ENCODE measurements around the gene ZNF483. TPM values are rescaled to one million over a fixed set of nuclear protein-coding genes. Genes with fewer than 3 reads are reported as not detected.

The ZNF483 gene
- 0.78 and 1.4 TPM in 2 replicates for total RNA-seq

DNA sequence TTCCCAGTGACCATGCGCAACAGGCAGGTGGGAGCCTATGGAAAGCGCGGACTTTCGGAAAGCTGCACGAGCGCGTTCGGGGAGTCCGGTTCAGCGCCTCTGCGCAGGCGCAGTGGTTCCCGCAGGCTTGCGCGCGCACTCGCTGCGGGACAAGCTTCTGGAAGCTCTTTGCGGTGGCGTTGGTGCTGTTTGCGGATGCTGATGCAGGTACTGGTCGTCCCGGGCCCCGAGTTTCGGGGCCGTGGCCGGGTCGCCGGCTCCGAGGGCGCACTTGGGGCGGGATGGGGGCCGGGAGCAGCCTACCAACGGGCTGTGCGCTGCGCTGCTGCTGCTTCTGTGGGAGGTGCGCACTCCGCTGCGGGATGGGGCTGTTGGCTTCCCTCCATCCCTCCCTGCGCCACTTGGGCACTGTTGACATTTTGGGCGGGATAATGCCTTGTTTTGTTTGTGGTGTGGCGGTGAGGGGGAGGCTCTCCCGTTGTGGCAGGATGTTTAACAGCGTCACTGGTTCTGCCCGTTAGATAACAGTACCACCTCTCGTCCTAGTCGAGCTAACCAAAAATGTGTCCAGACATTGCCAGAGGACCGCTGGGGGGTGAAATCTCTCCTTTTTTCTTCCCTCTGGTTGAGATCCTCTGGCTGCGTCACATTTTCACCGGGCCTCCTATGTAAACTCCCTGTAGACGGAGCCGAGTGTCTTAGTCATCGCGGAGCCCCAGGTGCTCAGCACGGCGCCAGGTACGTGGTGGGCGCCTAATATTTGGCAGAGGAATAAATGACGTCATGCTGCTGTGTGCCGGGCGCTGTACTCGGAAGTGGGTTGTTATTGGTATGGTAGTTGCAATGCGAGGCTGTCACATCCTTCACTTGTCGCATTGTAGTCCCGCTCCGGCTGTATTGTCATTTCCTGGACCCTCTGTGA lies at the start of gene ZNF483:
TSS of gene ZNF483 (plus strand) at position 124 of the 922 bp plus-strand sequence. CDS start 2,217 bp downstream, outside the sequence.

DNA sequence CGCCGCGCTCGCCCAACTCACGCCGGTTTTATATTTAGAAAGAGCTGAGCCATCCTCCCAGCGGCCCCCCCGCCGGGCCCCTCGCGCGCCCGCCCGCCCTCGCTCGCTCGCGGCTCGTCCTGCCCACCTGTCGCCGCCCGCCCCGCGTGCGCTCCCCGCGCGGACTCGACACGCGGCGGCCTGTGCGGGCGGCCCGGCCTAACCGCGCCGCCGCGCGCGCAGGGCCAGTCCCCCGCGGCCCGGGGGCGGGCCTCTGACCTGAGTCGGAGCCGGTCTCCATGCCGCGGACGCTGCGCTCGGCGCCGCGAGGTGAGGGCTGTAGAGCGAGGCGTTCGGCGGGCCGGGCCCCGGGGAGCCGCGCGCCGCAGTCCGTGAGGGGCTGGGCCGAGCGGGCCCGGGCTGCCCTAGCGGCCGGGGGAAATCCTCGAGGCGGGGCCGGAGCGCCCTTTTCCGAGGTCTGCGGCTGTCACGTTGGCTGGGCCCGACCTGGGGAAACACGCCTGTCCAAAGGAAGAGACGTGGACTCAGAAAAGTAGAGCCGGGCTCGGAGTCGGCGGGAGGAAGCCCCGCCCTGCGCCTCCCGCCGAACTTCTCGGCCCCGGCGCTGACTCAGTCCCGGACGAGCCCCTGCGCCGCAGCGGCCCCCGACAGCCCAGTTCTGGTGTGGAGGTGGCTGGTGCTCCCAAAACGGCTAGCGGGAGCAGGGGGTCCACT lies 41.0 kb upstream of the ZNF483 start, which contains the start of gene ECPAS:
TSS of gene ECPAS (minus strand) at position 526 of the 714 bp plus-strand sequence. CDS start 11,465 bp downstream, outside the sequence.

DNA sequence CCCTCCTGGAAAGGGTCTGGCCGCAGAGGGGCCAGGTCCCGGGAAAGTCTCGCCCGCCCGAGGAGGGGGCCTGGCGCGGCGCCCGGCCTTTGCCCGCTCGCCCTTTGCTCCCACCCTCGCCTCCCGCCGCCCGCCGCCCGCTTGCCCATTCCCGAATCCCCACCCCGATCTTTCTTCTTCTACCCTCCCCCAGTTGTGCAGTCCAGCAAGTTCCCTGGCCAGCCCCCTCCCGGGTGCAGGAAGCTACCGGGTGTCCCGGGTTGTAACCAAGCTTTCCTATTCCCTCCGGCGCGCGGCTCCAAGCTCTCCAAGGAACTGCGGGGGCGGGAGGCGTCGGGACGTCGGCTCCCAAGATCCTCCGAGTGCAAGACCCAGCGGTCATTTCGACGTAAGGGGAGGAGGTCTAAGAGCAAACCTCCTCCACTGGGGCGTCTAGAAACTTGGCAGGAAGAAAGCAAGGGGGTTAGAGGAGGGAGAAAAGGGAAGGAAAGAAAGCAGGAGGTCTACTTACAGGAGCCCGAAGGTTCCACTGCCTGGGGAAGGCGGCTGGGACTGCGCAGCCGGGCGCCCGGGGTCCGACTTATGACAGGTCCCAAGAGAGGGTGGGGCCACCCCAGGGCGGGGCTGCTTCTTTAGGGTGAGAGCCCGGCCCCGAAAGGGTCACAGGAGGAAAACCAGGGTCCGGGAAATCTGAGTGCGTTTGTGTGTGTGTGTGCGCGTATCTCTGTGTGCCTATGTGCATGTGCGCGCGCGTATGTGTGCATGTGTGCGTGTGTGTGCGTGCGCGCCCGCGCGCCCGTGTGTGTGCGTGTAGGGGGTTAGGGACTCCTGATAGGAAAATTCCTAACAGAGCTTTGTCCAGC lies 74.3 kb downstream of the ZNF483 start, which contains the start of gene PTGR1:
TSS of gene PTGR1 (minus strand) at position 556 of the 863 bp plus-strand sequence. CDS start 2,225 bp downstream, outside the sequence.

Other genes with a start within 250 kb of the ZNF483 start
- gene OR2K2, start 195.0 kb upstream of the ZNF483 start, total RNA-seq, result not detected in 2 replicates
- 140 and 189 TPM in 2 replicates for gene ECPAS, start 40.8 kb upstream of the ZNF483 start, total RNA-seq
- 49.9 and 57.2 TPM in 2 replicates for gene PTGR1, start 74.5 kb downstream of the ZNF483 start, total RNA-seq
- gene DNAJC25, start 106.2 kb downstream of the ZNF483 start, total RNA-seq, result 7.2 and 9.5 TPM in 2 replicates
- gene GNG10, start 136.4 kb downstream of the ZNF483 start, total RNA-seq, result 30.0 and 33.5 TPM in 2 replicates

All from nasal cavity respiratory epithelium epithelial cell of viscerocranial mucosa (primary cell).